Measurements from ENCODE around the gene SYNGR3. TPM values are rescaled to one million over a fixed set of nuclear protein-coding genes. Genes with fewer than 3 reads are reported as not detected.
A peak's percentile ranks its signal among the peaks of the same experiment; 100 is the strongest.

The SYNGR3 gene
- polyA plus RNA-seq, 2 of the 4 experiments (the other 2 are of a cell fraction): 4.1 to 4.9 TPM

GRCh38 chr16:1973461-1974156 lies 16.2 kb upstream of the SYNGR3 start:
- ChIA-PET CTCF (interaction anchor here (1.4 to 1.7 kb wide), 2 partner anchors 30 to 109 kb away, joined by 3 to 8 read pairs; no protein-coding TSS in a partner anchor), POLR2A (interaction anchor here (5.1 kb wide), 1 partner anchor 9 kb away, joined by 17 read pairs; the partner anchor contains the start of gene RPS2)
- Histone ChIP-seq H3K4me3 (no peak overlapping the region; the same call in 2 of the 3 replicates), H3K4me1 (peaks cover 17% of the 10 kb centered on the region), H3K27ac (no peak overlapping the region), H3K4me2 (peak overlapping the region; percentile 94), H3K9me3 (no peaks in the 10 kb centered on the region)
- WGBS (ENCODE audit: missing lambda C conversion rate): 86% methylated on average over 15 of the region's 16 CpGs
- FAIRE-seq (no peak), DNase-seq (ENCODE audit: low read depth in 1 of 2, low spot score in 1 of 2) (no peak), ATAC-seq (no peak)
- TF ChIP-seq HMGXB4 (CRISPR knock-in tag; IDR thresholded peaks at IDR 0.05; ENCODE audit: borderline replicate concordance) (no peak), TP53 (CRISPR knock-in tag; IDR thresholded peaks at IDR 0.05) (no peak), HES2 (IDR thresholded peaks at IDR 0.05) (no peak), REST (IDR thresholded peaks at IDR 0.05) (no peak), ZC3H11A (IDR thresholded peaks at IDR 0.05) (no peak), CHD4 (IDR thresholded peaks at IDR 0.05; ENCODE audit: borderline replicate concordance) (no peak)

- FAIRE-seq: no peak
- Histone ChIP-seq H3K9me3 (no peaks in the 10 kb centered on the region), H3K27ac (no peak overlapping the region), H3K4me1 (peaks cover 17% of the 10 kb centered on the region), H3K4me3 (no peak overlapping the region), H3K4me2 (no peak overlapping the region)
- POLR2A ChIA-PET: interaction anchor here (5.1 kb wide), 1 partner anchor 10 kb away, joined by 17 read pairs; the partner anchor contains the start of gene RPS2
- TF ChIP-seq CHD4 (IDR thresholded peaks at IDR 0.05; ENCODE audit: borderline replicate concordance) (no peak), NR3C1 (IDR thresholded peaks at IDR 0.05) (no peak), PBX3 (IDR thresholded peaks at IDR 0.05) (no peak), RAD21 (conservative IDR thresholded peaks at IDR 0.05 in 1 of 2, IDR thresholded peaks at IDR 0.05 in 1 of 2) (no peak), CHD2 (IDR thresholded peaks at IDR 0.05; ENCODE audit: low read length, partially characterized antibody) (no peak), FOXS1 (CRISPR knock-in tag; IDR thresholded peaks at IDR 0.05) (no peak), HDAC2 (IDR thresholded peaks at IDR 0.05) (no peak), HMGXB4 (CRISPR knock-in tag; IDR thresholded peaks at IDR 0.05; ENCODE audit: borderline replicate concordance) (no peak)
- no peak for DNase-seq (ENCODE audit: low read depth in 1 of 2, low spot score in 1 of 2)
- CTCF ChIA-PET: interaction anchor here (0.8 to 1.8 kb wide), 5 partner anchors 14 to 166 kb away, joined by 3 to 8 read pairs (median 5); no protein-coding TSS in a partner anchor
- WGBS (ENCODE audit: missing lambda C conversion rate): 91% methylated on average over 36 of the region's 42 CpGs
- no peak for ATAC-seq
Observed at GRCh38 chr16:1974157-1975070, 15.4 kb upstream of the SYNGR3 start.

Measured in A549 (cell line).